HG02571 (cell line): ENCODE measurements around the gene FCRL6.

Experiments
- ATAC-seq: cut with Tn5 transposase; IDR thresholded peaks from one replicate; pipeline ENCODE4 v1.9.1; 2021; ENCODE audit warnings: mild to moderate bottlenecking, moderate library complexity; ENCODE audit not compliant: unreplicated experiment

FCRL6 gene

GRCh38 chr1:159799446-159799985 is 2.6 kb upstream of the FCRL6 start:
- ATAC-seq = no peak

DNA sequence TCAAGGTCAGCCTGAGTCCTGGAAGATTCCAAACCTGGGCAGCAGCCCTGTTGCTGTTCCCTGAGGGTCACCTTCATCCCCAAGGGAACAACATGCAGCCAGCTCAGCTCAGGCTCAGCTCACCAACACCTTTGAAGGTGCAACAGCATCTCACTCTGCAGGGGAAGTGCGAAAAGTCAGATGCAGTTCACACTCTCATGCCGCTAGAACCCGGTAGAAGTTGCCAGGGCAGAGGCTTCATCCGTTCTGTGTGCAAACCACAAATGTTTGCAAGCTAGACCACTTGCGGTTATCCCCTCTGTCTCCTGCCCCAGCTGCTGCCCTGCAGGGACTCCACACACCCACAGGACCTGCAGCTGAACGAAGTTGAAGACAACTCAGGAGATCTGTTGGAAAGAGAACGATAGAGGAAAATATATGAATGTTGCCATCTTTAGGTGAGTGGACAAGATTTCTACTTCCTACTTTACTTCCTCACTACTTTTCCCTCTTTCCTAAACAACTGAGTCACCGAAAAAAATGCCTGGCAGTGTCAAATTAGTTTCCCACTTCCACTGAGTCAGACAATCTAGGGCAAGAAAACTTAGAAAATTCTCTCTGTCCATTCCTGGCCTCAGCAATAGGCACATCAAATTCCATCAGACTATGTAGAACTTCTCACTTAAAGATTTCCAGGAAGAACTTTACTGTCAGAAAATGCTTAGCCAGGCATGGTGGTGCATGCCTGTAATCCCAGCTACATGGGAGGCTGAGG is 1.8 kb upstream of the FCRL6 start:
- no peak for ATAC-seq

DNA sequence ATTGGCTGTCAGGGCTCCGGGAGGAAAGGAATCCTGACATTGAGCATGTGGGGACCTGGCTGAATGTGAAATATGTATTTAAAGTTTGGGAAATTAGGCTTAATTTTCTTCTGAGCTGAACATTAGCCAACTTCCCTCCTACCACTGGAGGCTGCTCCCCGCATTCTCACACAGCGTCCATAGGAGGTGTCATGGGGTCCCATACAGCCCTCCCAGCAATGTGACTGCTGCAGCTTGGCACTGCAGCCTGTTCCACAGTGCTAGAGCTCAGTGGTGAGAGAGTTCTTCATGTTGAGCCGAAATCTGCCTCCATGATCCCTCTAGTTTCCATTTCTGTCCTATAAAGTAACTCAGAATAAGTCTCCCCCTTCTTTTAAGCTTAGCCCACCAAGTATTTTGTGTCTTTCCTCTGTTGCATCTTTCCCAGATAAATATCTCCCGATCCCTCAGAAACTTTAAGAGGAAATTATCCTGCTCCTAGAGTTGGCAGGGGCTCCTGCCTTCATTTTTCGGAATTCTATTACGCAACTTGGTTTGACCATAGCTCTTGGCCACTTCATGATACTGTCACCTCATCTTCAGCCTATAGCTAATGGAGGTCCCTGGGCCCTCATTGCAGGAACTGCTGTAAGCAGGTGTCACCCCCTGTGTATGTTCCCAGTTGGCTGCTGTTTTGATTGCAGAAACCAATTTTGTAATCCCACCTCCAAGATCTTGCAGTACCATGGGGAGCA is 2.0 kb downstream of the FCRL6 start:
- no peak for ATAC-seq

- no peak for ATAC-seq
These were observed 2.8 kb downstream of the FCRL6 start for GRCh38 chr1:159804924-159805323.

GRCh38 chr1:159815926-159816325 is 13.8 kb downstream of the FCRL6 start:
- ATAC-seq = no peak

DNA sequence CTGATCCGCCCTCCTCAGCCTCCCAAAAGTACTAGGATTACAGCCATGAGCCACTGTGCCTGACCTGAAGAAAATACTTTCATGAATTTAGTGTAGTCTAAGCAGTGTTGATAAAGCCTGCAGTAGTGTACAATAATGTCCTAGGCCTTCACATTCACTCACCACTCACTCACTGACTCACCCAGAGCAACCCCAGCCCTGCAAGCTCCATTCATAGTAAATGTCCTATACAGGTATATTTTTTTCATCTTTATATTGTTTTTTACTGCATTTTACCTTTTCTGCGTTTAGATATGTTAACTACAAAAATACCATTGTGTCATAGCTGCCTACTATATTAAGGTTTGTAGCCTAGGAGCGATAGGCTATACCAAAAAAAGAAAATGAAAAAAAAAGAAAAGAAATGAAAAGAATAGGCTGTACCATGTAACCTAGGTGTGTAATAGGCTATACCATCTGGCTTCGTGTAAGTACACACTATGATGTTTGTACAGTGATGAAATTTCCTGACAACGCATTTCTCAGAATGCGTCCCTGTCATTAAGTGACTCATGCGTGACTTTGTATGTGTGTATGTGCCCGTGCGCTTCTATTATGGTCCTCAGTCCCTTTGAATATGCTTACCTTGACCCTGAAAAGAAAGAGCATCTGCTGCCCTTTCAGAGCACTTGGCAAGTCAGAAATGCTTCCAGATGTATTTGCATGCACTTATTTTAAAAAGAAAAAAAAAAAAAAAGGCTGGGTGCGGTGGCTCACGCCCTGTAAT is 15.3 kb downstream of the FCRL6 start:
- ATAC-seq = no peak

DNA sequence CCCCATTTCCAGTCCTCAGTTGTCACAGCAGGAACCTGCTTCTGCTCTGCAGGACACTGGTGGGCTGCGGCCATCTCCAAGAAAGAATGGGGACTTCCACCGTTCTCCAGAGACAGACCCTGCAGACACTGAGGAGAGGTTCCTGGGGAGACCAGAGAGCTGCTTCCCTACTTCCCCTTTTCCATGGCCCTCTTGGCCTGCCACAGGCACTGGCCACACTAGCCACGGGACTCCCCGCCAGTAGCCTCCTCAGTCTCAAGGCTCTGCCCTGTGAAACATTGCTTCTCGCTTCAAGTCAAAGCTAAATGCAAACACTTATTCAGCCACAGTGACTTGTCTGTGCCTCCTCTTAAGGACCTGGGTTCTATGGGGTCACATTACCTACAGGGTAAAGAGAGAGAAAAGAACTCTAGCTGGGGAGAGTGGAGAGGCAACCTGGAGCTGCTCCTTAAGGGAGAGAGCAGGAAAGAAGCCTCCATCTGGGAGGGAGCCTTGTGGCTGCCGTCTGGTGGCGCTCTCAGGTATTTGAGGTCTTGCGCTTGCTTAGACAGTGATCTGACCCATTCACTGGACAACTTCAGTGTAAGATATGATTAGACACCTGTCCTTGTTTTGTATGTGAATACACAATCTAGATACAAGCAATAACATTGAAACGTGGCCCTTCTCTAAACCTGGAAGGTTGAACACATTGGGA is 19.2 kb downstream of the FCRL6 start:
- ATAC-seq = no peak

DNA sequence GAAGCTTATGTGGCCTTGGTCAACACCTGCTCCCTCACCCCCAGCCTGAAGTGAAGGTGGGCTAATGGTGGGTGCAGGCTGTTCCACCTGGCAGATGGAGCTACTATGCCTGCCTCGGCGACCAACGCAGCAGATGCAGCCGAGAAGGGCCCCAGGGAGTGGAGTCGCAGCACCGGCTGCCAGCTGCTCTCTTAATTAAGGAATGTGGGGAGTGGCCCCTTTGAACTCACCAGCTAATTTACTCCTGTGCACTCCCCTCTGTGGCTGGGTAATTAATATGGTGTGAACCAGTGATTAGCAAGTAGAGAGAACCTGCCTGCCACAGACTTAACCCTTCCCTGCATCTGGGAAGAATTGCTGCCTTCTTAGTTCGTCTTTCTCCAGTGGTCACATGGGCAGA is 21.2 kb downstream of the FCRL6 start:
- ATAC-seq = no peak

DNA sequence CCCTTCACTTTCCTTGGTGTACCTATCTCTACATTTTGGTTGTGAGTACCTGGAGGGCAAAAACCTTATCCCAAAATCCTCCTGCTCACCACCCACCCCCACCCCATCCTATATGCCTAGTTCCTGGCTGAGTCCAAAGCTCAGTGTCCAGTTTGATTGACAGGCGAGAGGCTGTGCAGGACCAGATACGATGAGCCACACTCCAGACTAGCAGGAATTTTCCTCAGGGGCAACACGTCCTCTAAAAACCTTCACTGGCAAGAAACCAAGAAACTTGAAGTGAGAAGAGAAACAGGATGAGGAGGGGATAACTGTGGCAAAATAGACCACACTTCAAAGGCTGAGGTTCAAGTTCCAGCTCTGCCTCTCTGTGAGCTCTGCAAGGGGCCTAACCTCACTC is 23.4 kb downstream of the FCRL6 start:
- ATAC-seq = no peak

GRCh38 chr1:159826441-159827101 is 24.4 kb downstream of the FCRL6 start, which contains the start of gene SLAMF8:
Gene SLAMF8 (plus strand): TSS chr1:159826873. CDS start chr1:159826899, 26 bp downstream.
- ATAC-seq = no peak

- ATAC-seq = no peak
These were observed 24.9 kb downstream of the FCRL6 start for GRCh38 chr1:159827102-159827490.

GRCh38 chr1:159827549-159827948 is 25.4 kb downstream of the FCRL6 start:
- ATAC-seq = no peak

- ATAC-seq = no peak
These were observed 26.0 kb downstream of the FCRL6 start for GRCh38 chr1:159828176-159828575.

GRCh38 chr1:159828581-159829272 is 26.6 kb downstream of the FCRL6 start:
- no peak for ATAC-seq

- ATAC-seq = peak; percentile 68
These were observed 27.1 kb downstream of the FCRL6 start for GRCh38 chr1:159829273-159829634.

GRCh38 chr1:159829822-159830465 is 27.8 kb downstream of the FCRL6 start:
- ATAC-seq = no peak

- no peak for ATAC-seq
These were observed 28.6 kb downstream of the FCRL6 start for GRCh38 chr1:159830722-159831121.

- no peak for ATAC-seq
These were observed 29.4 kb downstream of the FCRL6 start for GRCh38 chr1:159831412-159832141.
